Measurements from ENCODE around the gene DBNDD2. TPM values are rescaled to one million over a fixed set of nuclear protein-coding genes. Genes with fewer than 3 reads are reported as not detected.

DBNDD2 gene
- total and polyA plus RNA-seq, 2 donors from 2014 or later: 50.7 to 51.5 TPM

- no peak for TF ChIP-seq CTCF (IDR thresholded peaks at IDR 0.05; ENCODE audit: borderline replicate concordance, extremely low read depth, insufficient read depth)
- intact Hi-C loops (cut with DNase I): loop anchor here (10.0 kb wide), 1 partner anchor 62 kb away; no protein-coding TSS in a partner anchor
- H3K4me3 ChIP-seq (ENCODE audit: low read length in 3 of 3): peak overlapping the region; percentile 6 to 85 (median 57)
- H3K9me3 ChIP-seq (ENCODE audit: control insufficient read depth in 2 of 3, insufficient read depth in 1 of 3, low read length in 3 of 3): no peaks in the 10 kb centered on the region
- H3K9ac ChIP-seq (ENCODE audit: low read length in 3 of 3): peak overlapping the region in 1 of 3 donors; percentile 66
- no peak for FAIRE-seq
- peaks cover 0 to 23% (median 11%) of the 10 kb centered on the region in 3 donors for H3K4me1 ChIP-seq (ENCODE audit: control insufficient read depth in 2 of 3, insufficient read depth in 2 of 3, low read depth in 1 of 3, low read length in 3 of 3)
- no peaks in the 10 kb centered on the region for H3K27me3 ChIP-seq (ENCODE audit: control insufficient read depth, insufficient read depth, low read length)
- DNase-seq: peak in 2 of 5 donors; percentile 24 to 40
- peak overlapping the region in 1 of 2 donors; percentile 6 for H3K27ac ChIP-seq (ENCODE audit: low read depth in 2 of 2, low read length in 2 of 2)
- H3K36me3 ChIP-seq (ENCODE audit: control insufficient read depth in 2 of 3, insufficient read depth in 3 of 3, low read length in 3 of 3): peaks cover 0 to 11% (median 6%) of the 10 kb centered on the region in 3 donors
Measured at GRCh38 chr20:45372646-45373352, 35.3 kb upstream of the DBNDD2 start.

GRCh38 chr20:45373353-45374100, 34.6 kb upstream of the DBNDD2 start:
- Histone ChIP-seq H3K4me3 (ENCODE audit: low read length in 3 of 3) (peak overlapping the region; percentile 57 to 85 (median 79)), H3K9ac (ENCODE audit: low read length in 3 of 3) (peak overlapping the region; percentile 57 to 66 (median 59)), H3K36me3 (ENCODE audit: control insufficient read depth in 2 of 3, insufficient read depth in 3 of 3, low read length in 3 of 3) (peaks cover 0 to 4% (median 0%) of the 10 kb centered on the region in 3 donors), H3K27me3 (ENCODE audit: control insufficient read depth, insufficient read depth, low read length) (no peaks in the 10 kb centered on the region), H3K9me3 (ENCODE audit: control insufficient read depth in 2 of 3, insufficient read depth in 1 of 3, low read length in 3 of 3) (no peaks in the 10 kb centered on the region), H3K27ac (ENCODE audit: low read depth in 2 of 2, low read length in 2 of 2) (no peak overlapping the region), H3K4me1 (ENCODE audit: control insufficient read depth in 2 of 3, insufficient read depth in 2 of 3, low read depth in 1 of 3, low read length in 3 of 3) (peaks cover 0 to 16% (median 8%) of the 10 kb centered on the region in 3 donors)
- FAIRE-seq (no peak), DNase-seq (peak; percentile 88 to 95 (median 92))
- intact Hi-C loops (cut with DNase I): loop anchor here (10.0 kb wide), 1 partner anchor 61 kb away; no protein-coding TSS in a partner anchor
- TF ChIP-seq CTCF (IDR thresholded peaks at IDR 0.05; ENCODE audit: borderline replicate concordance, extremely low read depth, insufficient read depth): peak; percentile 81

GRCh38 chr20:45374101-45374467, 34.0 kb upstream of the DBNDD2 start:
- intact Hi-C loops (cut with DNase I): loop anchor here (10.0 kb wide), 1 partner anchor 61 kb away; no protein-coding TSS in a partner anchor
- DNase-seq: no peak
- H3K9me3 ChIP-seq (ENCODE audit: control insufficient read depth in 2 of 3, insufficient read depth in 1 of 3, low read length in 3 of 3): no peaks in the 10 kb centered on the region
- peaks cover 0 to 14% (median 6%) of the 10 kb centered on the region in 3 donors for H3K4me1 ChIP-seq (ENCODE audit: control insufficient read depth in 2 of 3, insufficient read depth in 2 of 3, low read depth in 1 of 3, low read length in 3 of 3)
- no peaks in the 10 kb centered on the region for H3K27me3 ChIP-seq (ENCODE audit: control insufficient read depth, insufficient read depth, low read length)
- FAIRE-seq: no peak
- H3K4me3 ChIP-seq (ENCODE audit: low read length in 3 of 3): peak overlapping the region in 2 of 3 donors; percentile 57 to 85
- H3K27ac ChIP-seq (ENCODE audit: low read depth in 2 of 2, low read length in 2 of 2): no peak overlapping the region
- H3K9ac ChIP-seq (ENCODE audit: low read length in 3 of 3): peak overlapping the region; percentile 57 to 66 (median 59)
- no peak for TF ChIP-seq CTCF (IDR thresholded peaks at IDR 0.05; ENCODE audit: borderline replicate concordance, extremely low read depth, insufficient read depth)
- no peaks in the 10 kb centered on the region for H3K36me3 ChIP-seq (ENCODE audit: control insufficient read depth in 2 of 3, insufficient read depth in 3 of 3, low read length in 3 of 3)

All from kidney (tissue), 14 donors.